ENCODE measurements around the gene KRTAP9-4. TPM values are rescaled to one million over a fixed set of nuclear protein-coding genes. Genes with fewer than 3 reads are reported as not detected.
"Not testable (repeated sequence)": the region's sequence is repeated elsewhere in the genome, so short reads cannot be mapped to it uniquely, and the experiment has no call there.

The KRTAP9-4 gene, protein sequence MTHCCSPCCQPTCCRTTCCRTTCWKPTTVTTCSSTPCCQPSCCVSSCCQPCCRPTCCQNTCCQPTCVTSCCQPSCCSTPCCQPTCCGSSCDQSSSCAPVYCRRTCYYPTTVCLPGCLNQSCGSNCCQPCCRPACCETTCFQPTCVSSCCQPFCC
- total RNA-seq: 100 to 1,000 TPM in 1 of 4 donors, 1 to 10 TPM in 1, under 1 TPM in 1, not detected in 1; 0.37 to 177 (median 2.1) TPM

- 72 to 80% methylated on average over 1 to 2 of the region's 2 CpGs for WGBS, 2 donors
- intact Hi-C loops (cut with DNase I; ENCODE audit: low total_unique reads); DNase-seq (ENCODE audit: low spot score in 2 of 2); H3K4me3 ChIP-seq (ENCODE audit: low read depth, poor library complexity, severe bottlenecking): not testable (repeated sequence)
These were observed at the start of gene KRTAP9-4 for GRCh38 chr17:41249637-41250240. TSS of gene KRTAP9-4 (plus strand) at chr17:41249687. CDS start at chr17:41249721, 34 bp downstream.

GRCh38 chr17:41211845-41212466 lies 37.5 kb upstream of the KRTAP9-4 start:
- intact Hi-C loops (cut with DNase I; ENCODE audit: low total_unique reads): no loop called here
- no peak for DNase-seq (ENCODE audit: low spot score in 2 of 2)
- no peak for TF ChIP-seq POLR2A (IDR thresholded peaks at IDR 0.05)
- TF ChIP-seq, protein P1, sequence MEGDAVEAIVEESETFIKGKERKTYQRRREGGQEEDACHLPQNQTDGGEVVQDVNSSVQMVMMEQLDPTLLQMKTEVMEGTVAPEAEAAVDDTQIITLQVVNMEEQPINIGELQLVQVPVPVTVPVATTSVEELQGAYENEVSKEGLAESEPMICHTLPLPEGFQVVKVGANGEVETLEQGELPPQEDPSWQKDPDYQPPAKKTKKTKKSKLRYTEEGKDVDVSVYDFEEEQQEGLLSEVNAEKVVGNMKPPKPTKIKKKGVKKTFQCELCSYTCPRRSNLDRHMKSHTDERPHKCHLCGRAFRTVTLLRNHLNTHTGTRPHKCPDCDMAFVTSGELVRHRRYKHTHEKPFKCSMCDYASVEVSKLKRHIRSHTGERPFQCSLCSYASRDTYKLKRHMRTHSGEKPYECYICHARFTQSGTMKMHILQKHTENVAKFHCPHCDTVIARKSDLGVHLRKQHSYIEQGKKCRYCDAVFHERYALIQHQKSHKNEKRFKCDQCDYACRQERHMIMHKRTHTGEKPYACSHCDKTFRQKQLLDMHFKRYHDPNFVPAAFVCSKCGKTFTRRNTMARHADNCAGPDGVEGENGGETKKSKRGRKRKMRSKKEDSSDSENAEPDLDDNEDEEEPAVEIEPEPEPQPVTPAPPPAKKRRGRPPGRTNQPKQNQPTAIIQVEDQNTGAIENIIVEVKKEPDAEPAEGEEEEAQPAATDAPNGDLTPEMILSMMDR (IDR thresholded peaks at IDR 0.05): no peak
- no peak overlapping the region for H3K4me3 ChIP-seq (ENCODE audit: low read depth, poor library complexity, severe bottlenecking)
- 39 to 44% methylated on average over 1 of the region's 1 CpG for WGBS, 2 donors

DNA sequence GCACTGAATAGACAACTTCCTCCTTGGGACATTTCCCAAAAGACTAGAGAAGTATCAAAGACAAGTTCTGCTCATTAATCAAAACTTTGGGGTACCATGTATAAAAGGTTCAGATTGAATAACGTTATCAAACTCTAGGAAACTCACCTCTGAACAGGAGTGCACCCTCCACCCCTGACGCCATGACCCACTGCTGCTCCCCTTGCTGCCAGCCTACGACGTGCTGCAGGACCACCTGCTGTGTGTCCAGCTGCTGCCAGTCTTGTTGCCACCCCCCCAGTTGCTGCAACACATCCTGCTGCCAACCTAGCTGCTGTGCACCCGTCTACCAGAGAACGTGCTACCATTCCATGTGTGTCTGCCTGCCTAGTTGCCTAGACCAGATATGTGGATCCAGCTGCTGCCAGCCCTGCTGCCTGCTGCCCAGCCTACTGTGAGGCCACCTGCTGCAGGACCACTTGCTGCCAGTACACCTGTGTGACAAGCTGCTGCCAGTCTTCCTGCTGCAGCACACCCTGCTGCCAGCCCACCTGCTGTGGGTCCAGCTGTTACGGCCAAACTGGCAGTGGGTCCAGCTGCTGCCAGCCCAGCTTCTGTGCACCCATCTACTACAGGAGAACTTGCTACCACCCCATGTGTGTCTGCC lies 36.8 kb upstream of the KRTAP9-4 start:
- 77 to 84% methylated on average over 7 of the region's 7 CpGs for WGBS, 2 donors
- TF ChIP-seq, protein P1 (IDR thresholded peaks at IDR 0.05): no peak
- TF ChIP-seq POLR2A (IDR thresholded peaks at IDR 0.05): no peak
- no peak overlapping the region for H3K4me3 ChIP-seq (ENCODE audit: low read depth, poor library complexity, severe bottlenecking)
- intact Hi-C loops (cut with DNase I; ENCODE audit: low total_unique reads): no loop called here
- no peak for DNase-seq (ENCODE audit: low spot score in 2 of 2)

GRCh38 chr17:41215681-41216080 lies 33.8 kb upstream of the KRTAP9-4 start:
- WGBS, 2 donors: 69 to 84% methylated on average over 1 of the region's 1 CpG
- DNase-seq (ENCODE audit: low spot score in 2 of 2): no peak
- H3K4me3 ChIP-seq (ENCODE audit: low read depth, poor library complexity, severe bottlenecking): no peak overlapping the region
- intact Hi-C loops (cut with DNase I; ENCODE audit: low total_unique reads): no loop called here
- TF ChIP-seq, protein P1 (IDR thresholded peaks at IDR 0.05): no peak
- no peak for TF ChIP-seq POLR2A (IDR thresholded peaks at IDR 0.05)

DNA sequence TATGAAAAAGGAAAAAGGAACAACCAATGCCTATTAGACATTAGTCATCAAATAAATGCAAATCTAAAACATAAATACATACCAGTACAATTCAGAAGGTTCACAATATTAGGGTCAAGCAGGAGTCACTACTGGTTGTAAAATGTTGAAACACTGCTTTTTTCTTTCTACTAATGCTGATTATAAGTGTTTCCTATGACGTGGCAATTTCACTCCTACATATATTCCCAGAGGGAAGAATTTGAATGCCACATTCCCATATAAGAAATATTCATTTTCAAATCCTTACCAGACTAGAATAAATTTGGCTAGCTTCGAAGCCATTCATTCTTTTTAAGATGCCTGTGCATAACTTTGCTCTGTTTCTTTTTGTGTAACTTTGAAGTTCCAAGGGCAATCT lies 25.7 kb upstream of the KRTAP9-4 start:
- WGBS, 2 donors: 48 to 50% methylated on average over 2 of the region's 2 CpGs
- DNase-seq (ENCODE audit: low spot score in 2 of 2): no peak
- no peak overlapping the region for H3K4me3 ChIP-seq (ENCODE audit: low read depth, poor library complexity, severe bottlenecking)
- intact Hi-C loops (cut with DNase I; ENCODE audit: low total_unique reads): no loop called here
- TF ChIP-seq POLR2A (IDR thresholded peaks at IDR 0.05): no peak
- TF ChIP-seq, protein P1 (IDR thresholded peaks at IDR 0.05): no peak

DNA sequence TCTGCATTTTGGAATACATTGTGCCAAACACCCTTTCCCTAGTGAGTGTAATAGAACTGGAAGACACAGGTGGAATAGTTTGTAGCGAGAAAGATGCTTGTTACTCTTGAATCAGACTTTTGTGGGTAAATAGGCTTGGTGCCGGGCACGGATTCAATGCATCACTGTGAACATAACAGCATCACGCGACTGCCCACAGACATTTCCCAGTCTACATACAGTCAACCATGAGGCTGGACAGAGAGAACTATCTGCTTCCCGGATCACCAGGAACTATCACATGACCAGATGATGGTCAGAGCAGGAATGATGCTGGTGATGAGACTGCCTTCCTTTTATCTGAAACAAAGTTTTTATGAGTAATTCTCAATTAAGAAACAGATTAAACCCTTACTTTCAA lies 23.4 kb upstream of the KRTAP9-4 start:
- DNase-seq (ENCODE audit: low spot score in 2 of 2): no peak
- intact Hi-C loops (cut with DNase I; ENCODE audit: low total_unique reads): no loop called here
- WGBS, 2 donors: 91 to 93% methylated on average over 6 of the region's 6 CpGs
- TF ChIP-seq, protein P1 (IDR thresholded peaks at IDR 0.05): no peak
- TF ChIP-seq POLR2A (IDR thresholded peaks at IDR 0.05): no peak
- no peak overlapping the region for H3K4me3 ChIP-seq (ENCODE audit: low read depth, poor library complexity, severe bottlenecking)

GRCh38 chr17:41226598-41227095 lies 22.8 kb upstream of the KRTAP9-4 start, which contains the start of gene KRTAP9-2:
TSS of gene KRTAP9-2 (plus strand) at chr17:41226648. CDS start at chr17:41226655, 7 bp downstream.
- H3K4me3 ChIP-seq (ENCODE audit: low read depth, poor library complexity, severe bottlenecking); DNase-seq (ENCODE audit: low spot score in 2 of 2); intact Hi-C loops (cut with DNase I; ENCODE audit: low total_unique reads): not testable (repeated sequence)
- WGBS, 2 donors: 50 to 64% methylated on average over 1 to 2 of the region's 4 CpGs
